T-helper 1 cell (primary cell): ENCODE results near the gene DCDC2C.
A peak's percentile ranks its signal among the peaks of the same experiment; 100 is the strongest.

ENCODE experiments used
- DNase-seq, 5 donors: peaks; one replicate each; pipeline ENCODE4 v3.0.0-alpha.2; 2012 to 2020
- total RNA-seq, 4 donors: gene quantifications; one replicate each; lab custom pipeline; 2026; lab: John Stamatoyannopoulos, UW

DCDC2C gene
- total RNA-seq = 0 reads per million in 4 donors

- DNase-seq = peak in 1 of 5 donors; percentile 7
These were observed at the start of gene DCDC2C for GRCh38 chr2:3703236-3703756. TSS of gene DCDC2C (plus strand) at chr2:3703575. CDS start at chr2:3703752, 177 bp downstream.

GRCh38 chr2:3654011-3654410 lies 49.4 kb upstream of the DCDC2C start:
- no peak for DNase-seq

- no peak for DNase-seq
These were observed 48.7 kb upstream of the DCDC2C start for GRCh38 chr2:3654531-3655225.

- no peak for DNase-seq
These were observed 47.3 kb upstream of the DCDC2C start for GRCh38 chr2:3655871-3656761.

GRCh38 chr2:3656762-3657721 lies 46.3 kb upstream of the DCDC2C start:
- no peak for DNase-seq

- DNase-seq = no peak
These were observed 45.5 kb upstream of the DCDC2C start, which contains the start of gene ALLC for GRCh38 chr2:3657881-3658280. TSS of gene ALLC (plus strand) at chr2:3658200. CDS start at chr2:3671158, 12,958 bp downstream.

- DNase-seq = no peak
These were observed 43.6 kb upstream of the DCDC2C start for GRCh38 chr2:3659447-3660432.

GRCh38 chr2:3660640-3661039 lies 42.7 kb upstream of the DCDC2C start:
- peak in 1 of 5 donors; percentile 13 for DNase-seq

- no peak for DNase-seq
These were observed 42.2 kb upstream of the DCDC2C start for GRCh38 chr2:3661149-3661660.

GRCh38 chr2:3662239-3662638 lies 41.1 kb upstream of the DCDC2C start:
- DNase-seq = no peak

- no peak for DNase-seq
These were observed 39.3 kb upstream of the DCDC2C start for GRCh38 chr2:3664118-3664517.

GRCh38 chr2:3664925-3665324 lies 38.5 kb upstream of the DCDC2C start:
- no peak for DNase-seq

GRCh38 chr2:3665886-3666612 lies 37.3 kb upstream of the DCDC2C start:
- DNase-seq = no peak

GRCh38 chr2:3666613-3666975 lies 36.8 kb upstream of the DCDC2C start:
- no peak for DNase-seq

- no peak for DNase-seq
These were observed 36.2 kb upstream of the DCDC2C start for GRCh38 chr2:3667151-3667631.

GRCh38 chr2:3669656-3670055 lies 33.7 kb upstream of the DCDC2C start:
- DNase-seq = no peak

GRCh38 chr2:3670376-3670775 lies 33.0 kb upstream of the DCDC2C start:
- no peak for DNase-seq

GRCh38 chr2:3670941-3671340 lies 32.4 kb upstream of the DCDC2C start:
- no peak for DNase-seq

- no peak for DNase-seq
These were observed 30.3 kb upstream of the DCDC2C start for GRCh38 chr2:3672861-3673678.
